ENCODE data around the gene GORASP1. TPM values are rescaled to one million over a fixed set of nuclear protein-coding genes. Genes with fewer than 3 reads are reported as not detected.

Gene GORASP1
- total RNA-seq, 1 donor from 2014 or later: 62.1 TPM

DNA sequence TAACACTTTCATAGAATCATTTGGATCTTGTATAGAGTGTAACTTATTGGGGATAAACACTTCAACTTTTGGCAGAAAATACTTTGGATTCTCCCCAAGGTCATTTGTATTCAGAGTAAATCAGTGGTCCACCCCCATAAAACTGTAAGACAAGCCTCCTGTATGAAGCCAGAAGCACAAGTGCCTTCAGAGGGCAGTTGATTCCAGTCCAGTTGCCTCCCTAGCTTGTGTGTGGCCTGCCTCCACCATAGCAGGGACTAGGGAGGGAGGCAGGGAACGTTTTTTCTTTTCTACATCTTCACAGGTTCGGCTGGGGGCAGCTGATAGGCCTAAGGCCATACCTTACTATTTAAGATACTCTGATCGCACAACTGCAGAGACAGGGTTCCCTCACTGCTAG lies 11.6 kb downstream of the GORASP1 start:
- H3K9me3 Mint-ChIP-seq (ENCODE audit: unreplicated experiment): no peaks in the 10 kb centered on the region
- DNase-seq (ENCODE audit: extremely low spot score, unreplicated experiment): peak; percentile 40
- peaks cover 15% of the 10 kb centered on the region for H3K4me1 Mint-ChIP-seq (ENCODE audit: unreplicated experiment)
- H3K4me3 Mint-ChIP-seq (ENCODE audit: unreplicated experiment): no peak overlapping the region
- TF ChIP-seq, protein P1, sequence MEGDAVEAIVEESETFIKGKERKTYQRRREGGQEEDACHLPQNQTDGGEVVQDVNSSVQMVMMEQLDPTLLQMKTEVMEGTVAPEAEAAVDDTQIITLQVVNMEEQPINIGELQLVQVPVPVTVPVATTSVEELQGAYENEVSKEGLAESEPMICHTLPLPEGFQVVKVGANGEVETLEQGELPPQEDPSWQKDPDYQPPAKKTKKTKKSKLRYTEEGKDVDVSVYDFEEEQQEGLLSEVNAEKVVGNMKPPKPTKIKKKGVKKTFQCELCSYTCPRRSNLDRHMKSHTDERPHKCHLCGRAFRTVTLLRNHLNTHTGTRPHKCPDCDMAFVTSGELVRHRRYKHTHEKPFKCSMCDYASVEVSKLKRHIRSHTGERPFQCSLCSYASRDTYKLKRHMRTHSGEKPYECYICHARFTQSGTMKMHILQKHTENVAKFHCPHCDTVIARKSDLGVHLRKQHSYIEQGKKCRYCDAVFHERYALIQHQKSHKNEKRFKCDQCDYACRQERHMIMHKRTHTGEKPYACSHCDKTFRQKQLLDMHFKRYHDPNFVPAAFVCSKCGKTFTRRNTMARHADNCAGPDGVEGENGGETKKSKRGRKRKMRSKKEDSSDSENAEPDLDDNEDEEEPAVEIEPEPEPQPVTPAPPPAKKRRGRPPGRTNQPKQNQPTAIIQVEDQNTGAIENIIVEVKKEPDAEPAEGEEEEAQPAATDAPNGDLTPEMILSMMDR (IDR thresholded peaks at IDR 0.05): no peak
- H3K36me3 Mint-ChIP-seq (ENCODE audit: unreplicated experiment): peaks cover 38% of the 10 kb centered on the region
- H3K27me3 Mint-ChIP-seq (ENCODE audit: unreplicated experiment): no peaks in the 10 kb centered on the region
- peak overlapping the region; percentile 47 for H3K27ac Mint-ChIP-seq (ENCODE audit: unreplicated experiment)

GRCh38 chr3:39094851-39095677 lies 12.4 kb downstream of the GORASP1 start:
- Mint-ChIP-seq H3K9me3 (ENCODE audit: unreplicated experiment) (no peaks in the 10 kb centered on the region), H3K36me3 (ENCODE audit: unreplicated experiment) (peaks cover 39% of the 10 kb centered on the region), H3K4me1 (ENCODE audit: unreplicated experiment) (peaks cover 15% of the 10 kb centered on the region), H3K4me3 (ENCODE audit: unreplicated experiment) (no peak overlapping the region), H3K27me3 (ENCODE audit: unreplicated experiment) (no peaks in the 10 kb centered on the region), H3K27ac (ENCODE audit: unreplicated experiment) (no peak overlapping the region)
- TF ChIP-seq, protein P1 (IDR thresholded peaks at IDR 0.05): no peak
- DNase-seq (ENCODE audit: extremely low spot score, unreplicated experiment): no peak

DNA sequence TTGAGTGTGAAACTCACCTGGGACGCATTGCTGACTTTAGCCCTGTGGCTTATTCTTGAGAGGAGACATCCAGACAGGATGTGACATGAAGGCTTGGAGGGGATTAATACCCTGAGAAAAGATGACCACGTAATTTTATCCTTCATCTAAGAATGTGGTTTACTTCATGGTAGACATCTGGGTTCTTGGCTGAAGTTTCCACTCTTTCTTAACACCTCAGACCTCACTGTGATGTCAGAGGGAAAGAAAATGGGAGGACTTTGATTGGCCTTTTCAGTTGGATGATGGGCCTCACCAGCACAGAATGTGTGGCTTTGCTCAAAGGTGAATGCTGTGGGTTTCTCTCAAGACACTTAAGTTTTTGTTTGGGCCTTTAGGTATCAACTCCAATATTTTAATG lies 16.5 kb downstream of the GORASP1 start:
- TF ChIP-seq, protein P1 (IDR thresholded peaks at IDR 0.05): no peak
- no peak overlapping the region for H3K27ac Mint-ChIP-seq (ENCODE audit: unreplicated experiment)
- no peak overlapping the region for H3K4me3 Mint-ChIP-seq (ENCODE audit: unreplicated experiment)
- H3K36me3 Mint-ChIP-seq (ENCODE audit: unreplicated experiment): peaks cover 60% of the 10 kb centered on the region
- DNase-seq (ENCODE audit: extremely low spot score, unreplicated experiment): no peak
- no peaks in the 10 kb centered on the region for H3K27me3 Mint-ChIP-seq (ENCODE audit: unreplicated experiment)
- no peaks in the 10 kb centered on the region for H3K9me3 Mint-ChIP-seq (ENCODE audit: unreplicated experiment)
- H3K4me1 Mint-ChIP-seq (ENCODE audit: unreplicated experiment): peaks cover 4% of the 10 kb centered on the region

- TF ChIP-seq, protein P1 (IDR thresholded peaks at IDR 0.05): no peak
- H3K27ac Mint-ChIP-seq (ENCODE audit: unreplicated experiment): no peak overlapping the region
- H3K4me1 Mint-ChIP-seq (ENCODE audit: unreplicated experiment): no peaks in the 10 kb centered on the region
These were observed 18.5 kb downstream of the GORASP1 start for GRCh38 chr3:39088889-39089288.

GRCh38 chr3:39088456-39088855 lies 19.0 kb downstream of the GORASP1 start:
- H3K4me1 Mint-ChIP-seq (ENCODE audit: unreplicated experiment): no peaks in the 10 kb centered on the region
- no peak overlapping the region for H3K27ac Mint-ChIP-seq (ENCODE audit: unreplicated experiment)

More at GRCh38 chr3:39088889-39089288, 18.5 kb downstream of the GORASP1 start:
- H3K27me3 Mint-ChIP-seq (ENCODE audit: unreplicated experiment): no peaks in the 10 kb centered on the region
- no peak overlapping the region for H3K4me3 Mint-ChIP-seq (ENCODE audit: unreplicated experiment)
- H3K36me3 Mint-ChIP-seq (ENCODE audit: unreplicated experiment): peaks cover 53% of the 10 kb centered on the region
- no peaks in the 10 kb centered on the region for H3K9me3 Mint-ChIP-seq (ENCODE audit: unreplicated experiment)
- no peak for DNase-seq (ENCODE audit: extremely low spot score, unreplicated experiment)

More at GRCh38 chr3:39088456-39088855, 19.0 kb downstream of the GORASP1 start:
- DNase-seq (ENCODE audit: extremely low spot score, unreplicated experiment): no peak
- Mint-ChIP-seq H3K9me3 (ENCODE audit: unreplicated experiment) (no peaks in the 10 kb centered on the region), H3K4me3 (ENCODE audit: unreplicated experiment) (no peak overlapping the region), H3K27me3 (ENCODE audit: unreplicated experiment) (no peaks in the 10 kb centered on the region), H3K36me3 (ENCODE audit: unreplicated experiment) (peaks cover 54% of the 10 kb centered on the region)
- TF ChIP-seq, protein P1 (IDR thresholded peaks at IDR 0.05): no peak

Data from osteocyte (in vitro differentiated cells).